ENCODE measurements around the gene PCSK6.

PCSK6 gene

DNA sequence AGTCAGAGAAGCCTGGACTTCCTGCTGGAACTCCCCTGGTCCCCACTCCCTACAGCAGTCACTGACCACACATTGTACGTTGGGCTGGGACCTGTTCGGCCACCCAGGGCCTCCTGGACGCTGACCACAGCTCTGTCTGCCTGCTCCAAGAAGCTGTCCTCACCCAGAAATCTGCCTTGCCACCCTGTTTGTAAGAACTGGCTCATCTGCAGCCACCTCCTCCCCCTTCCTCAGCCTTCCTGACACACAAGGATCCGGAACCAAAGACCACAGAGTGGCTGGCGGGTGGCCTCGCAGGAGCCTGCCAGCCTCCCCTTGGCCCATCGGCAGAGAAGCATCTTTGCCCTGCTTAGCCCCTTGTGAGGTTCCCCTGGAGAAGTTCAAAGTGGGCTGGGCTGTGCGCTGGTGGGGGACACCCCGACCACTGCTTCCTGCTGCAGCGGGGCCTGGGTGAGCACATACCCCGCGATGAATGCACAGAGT lies 91.9 kb downstream of the PCSK6 start:
- no peak for DNase-seq (ENCODE audit: low read depth)

DNA sequence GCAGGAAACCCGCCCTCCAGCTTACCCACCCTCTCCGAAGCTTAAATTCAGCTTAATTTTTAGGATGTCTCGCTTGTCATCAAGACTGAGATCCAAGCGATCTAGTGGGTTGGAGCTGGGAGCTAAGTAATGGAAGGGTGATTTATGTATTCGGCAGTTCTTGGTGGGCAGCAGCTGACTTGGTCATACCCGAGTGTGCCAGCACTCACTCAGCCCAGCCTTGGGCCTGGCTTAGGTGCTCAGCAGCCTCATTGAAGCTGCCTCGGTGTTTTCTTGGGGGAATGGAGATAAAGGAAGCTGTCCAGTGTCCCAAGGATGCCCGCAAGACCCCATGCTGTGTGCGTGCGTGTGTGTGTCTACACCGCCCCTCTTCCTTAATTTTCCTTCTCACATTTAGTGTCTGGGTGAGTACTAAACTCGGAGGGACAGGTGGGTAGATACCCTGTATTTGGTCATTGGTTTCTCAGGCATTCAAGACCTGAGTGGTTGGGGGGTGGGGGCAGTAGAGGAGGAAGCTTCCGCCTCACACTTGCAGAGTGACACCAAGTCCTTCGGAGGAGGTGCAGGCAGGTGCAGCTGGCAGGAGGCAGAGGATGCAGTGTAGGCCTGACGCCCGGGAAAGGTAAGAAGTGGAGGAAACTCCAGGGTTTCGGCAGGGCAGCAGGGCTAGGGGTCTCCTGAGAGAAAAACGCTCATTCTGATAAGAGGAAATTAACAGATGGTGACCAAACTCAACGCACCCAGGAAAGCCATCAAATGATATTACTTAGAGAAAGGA lies 92.8 kb downstream of the PCSK6 start:
- DNase-seq (ENCODE audit: low read depth): no peak

DNA sequence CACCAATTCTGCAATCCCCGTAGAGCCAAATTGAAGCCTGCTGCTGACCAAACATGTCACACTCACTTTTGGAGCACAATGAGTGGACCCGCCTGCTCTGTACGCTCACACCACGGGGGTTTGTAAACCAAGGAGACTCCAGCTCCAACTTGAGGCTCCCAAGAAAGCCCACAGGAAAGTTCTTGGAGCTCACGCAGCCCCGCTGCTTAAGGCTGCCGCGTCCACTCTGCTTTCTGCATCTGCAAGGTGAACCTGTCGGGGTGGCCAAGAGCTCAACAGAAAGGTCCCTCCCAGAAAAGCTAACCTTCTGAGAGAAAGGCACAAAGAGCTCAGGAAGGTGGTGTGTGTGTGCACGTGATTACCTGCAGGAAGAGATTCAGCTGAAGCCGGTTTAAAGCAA lies 94.9 kb downstream of the PCSK6 start:
- no peak for DNase-seq (ENCODE audit: low read depth)

DNA sequence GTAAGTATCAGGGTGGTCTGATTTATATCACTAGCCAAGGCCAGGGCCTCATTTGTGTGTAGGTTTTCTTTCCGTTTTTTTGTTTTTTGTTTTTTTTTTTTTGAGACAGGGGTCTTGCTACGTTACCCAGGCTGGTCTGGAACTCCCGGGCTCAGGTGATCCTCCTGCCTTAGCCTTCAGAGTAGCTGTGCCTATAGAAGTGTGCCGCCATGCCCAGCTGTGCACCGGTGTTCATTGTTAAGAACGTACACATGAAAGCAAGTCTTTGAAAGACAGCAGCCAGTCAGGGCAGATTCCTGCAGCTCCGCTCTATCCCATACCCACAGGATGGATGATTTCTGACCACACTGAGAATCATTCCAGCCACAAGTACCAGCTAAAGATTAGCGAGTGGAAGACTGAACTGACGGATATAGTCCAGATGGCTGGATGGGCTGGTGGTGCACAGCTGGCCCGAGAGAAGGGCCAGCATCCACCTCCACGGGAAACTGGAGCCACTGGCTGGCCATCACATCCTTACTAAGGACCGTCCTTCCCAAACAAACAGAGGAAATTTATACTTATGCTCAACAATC lies 95.4 kb downstream of the PCSK6 start:
- no peak for DNase-seq (ENCODE audit: low read depth)

DNA sequence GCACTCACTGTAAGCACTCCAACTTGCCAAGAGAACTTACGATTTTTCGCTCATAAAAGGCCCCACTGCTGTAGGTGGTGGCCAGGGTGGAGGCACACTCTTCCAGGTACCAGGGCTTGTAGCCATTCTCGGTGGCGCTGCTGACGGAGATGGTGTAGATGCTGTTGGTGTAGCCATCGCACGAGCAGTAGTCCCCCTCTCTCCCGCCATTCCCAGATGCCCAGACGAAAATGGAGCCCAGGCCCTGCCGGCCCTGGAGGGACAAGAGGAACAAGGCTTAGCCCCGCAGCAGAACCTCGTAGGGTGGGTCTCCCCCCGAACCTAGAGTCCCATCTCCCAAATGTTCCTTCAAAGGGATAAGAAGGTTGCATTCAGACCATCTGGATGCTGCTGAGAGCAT lies 96.3 kb downstream of the PCSK6 start:
- no peak for DNase-seq (ENCODE audit: low read depth)

DNA sequence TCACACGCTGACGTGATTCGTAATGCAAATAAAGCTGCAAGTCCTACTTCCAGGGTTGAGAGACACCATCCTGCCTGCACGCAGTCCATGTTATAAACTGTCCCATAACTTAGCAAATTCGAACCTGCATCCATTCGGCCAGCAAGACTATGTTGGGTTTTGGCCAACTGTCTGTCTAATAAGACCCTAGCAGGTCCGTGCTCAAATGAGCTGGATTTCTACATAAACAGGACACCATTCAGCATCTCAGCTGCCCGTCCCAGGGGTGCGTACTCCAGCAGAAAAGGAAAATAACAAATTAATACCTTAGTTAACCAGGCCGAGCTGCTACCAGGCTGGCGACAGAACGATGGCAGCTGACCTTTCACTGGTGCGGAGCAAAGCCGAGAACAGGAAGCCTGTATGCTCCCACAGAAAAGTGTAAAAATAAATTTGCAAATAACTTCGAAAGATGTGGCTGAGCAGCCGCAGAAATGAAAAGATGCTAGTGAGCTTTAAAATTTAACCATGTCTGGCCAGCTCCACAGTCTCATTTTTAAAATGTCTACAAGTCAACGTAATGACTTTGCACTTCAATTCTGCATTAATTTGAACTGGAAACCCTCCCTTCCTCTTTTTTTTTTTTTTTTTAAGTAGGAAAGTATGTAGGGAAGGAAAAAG lies 97.4 kb downstream of the PCSK6 start:
- no peak for DNase-seq (ENCODE audit: low read depth)

DNA sequence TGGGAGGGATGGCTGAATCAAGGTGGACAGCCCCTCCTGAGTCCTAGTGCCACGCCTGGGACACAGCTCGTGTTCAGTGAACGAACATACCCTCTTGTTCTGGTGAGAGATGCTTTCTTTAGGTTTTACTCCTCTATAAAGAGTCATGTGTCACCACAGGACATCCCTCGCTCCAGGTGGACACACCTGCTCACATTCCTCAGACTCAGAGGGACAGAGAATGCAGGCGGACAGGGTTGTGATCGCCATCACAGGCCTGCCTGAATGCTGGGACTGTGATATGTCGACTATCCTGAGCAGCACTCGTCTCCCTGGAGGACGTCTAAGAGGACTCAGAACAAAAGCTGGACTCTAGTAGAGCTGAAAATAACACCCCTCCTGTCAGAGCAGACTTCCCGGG lies 98.1 kb downstream of the PCSK6 start:
- DNase-seq (ENCODE audit: low read depth): no peak

DNA sequence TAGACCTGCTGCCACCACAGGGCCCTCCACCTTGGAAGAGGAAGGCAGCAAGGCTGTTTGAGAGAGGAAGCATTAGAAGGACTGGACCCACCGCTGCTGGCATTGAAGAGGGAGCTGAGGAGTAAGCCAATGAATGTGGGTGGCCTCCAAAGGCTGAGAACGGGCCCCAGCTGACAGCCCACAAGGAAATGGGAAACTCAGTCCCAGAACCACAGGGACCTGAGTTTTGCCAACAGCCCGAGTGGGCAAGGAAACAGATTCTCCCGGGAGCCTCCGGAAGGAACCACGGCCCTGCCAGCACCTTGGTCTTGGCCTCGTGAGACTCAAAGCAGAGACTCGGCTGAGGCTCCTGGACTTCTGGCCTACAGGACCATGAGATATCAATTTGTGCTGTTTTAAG lies 99.0 kb downstream of the PCSK6 start:
- DNase-seq (ENCODE audit: low read depth): no peak

DNA sequence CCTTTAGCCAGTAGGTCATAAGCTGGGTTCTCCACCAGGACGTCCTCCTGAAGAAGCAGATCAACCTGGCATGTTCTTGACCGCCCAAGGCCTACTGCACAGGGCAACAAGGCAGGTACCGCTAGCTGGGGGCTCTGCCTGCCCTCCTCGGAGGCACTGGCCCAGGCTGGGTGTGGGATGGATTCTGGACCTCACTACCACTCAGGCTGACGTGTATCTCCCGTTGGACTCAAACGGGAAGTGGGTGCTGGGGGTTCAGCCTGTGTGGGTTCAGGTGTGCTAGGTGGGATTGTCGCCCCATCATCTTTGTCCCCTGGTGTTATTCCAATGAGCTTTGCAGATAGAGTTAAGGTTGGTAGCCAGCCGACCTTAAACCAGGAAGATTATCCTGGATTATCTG lies 99.4 kb downstream of the PCSK6 start:
- no peak for DNase-seq (ENCODE audit: low read depth)

DNA sequence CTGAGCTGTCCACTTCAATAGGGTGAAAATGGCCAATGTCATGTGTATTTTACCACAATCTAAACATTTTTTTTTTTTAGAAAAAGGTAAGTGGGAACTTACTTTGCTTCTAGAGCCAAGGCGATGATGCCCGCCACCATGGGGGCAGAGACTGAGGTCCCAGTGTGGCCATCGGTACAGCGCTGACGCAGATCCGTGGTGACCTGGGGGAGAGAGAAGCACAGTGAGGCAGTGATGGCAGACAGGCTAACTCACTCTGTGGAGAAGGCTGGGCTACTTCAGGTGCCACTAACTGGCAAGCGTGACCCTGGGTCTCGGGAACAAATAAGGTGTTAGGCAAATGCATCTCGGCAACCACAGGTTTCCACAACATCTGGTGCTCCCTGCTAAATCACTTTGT lies 100.1 kb downstream of the PCSK6 start:
- no peak for DNase-seq (ENCODE audit: low read depth)

DNA sequence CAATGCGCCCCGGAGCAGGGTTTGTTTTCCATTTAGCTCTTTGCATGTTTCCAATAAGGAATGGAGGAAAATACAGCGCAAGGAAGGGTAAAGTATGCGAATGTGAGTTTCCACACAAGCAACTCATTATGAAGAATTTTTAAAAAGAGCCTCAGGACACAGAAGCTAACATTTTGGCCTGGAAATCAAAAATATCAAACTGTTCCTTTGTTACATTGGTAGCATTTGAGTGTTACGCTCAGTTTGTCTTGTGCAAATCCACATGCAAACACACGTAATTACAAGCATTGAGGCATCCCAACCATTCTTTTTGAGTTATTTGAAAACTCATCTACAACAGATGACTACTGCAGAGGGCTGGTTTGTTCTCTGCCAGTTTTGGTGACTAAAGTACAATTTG lies 101.5 kb downstream of the PCSK6 start:
- no peak for DNase-seq (ENCODE audit: low read depth)

DNA sequence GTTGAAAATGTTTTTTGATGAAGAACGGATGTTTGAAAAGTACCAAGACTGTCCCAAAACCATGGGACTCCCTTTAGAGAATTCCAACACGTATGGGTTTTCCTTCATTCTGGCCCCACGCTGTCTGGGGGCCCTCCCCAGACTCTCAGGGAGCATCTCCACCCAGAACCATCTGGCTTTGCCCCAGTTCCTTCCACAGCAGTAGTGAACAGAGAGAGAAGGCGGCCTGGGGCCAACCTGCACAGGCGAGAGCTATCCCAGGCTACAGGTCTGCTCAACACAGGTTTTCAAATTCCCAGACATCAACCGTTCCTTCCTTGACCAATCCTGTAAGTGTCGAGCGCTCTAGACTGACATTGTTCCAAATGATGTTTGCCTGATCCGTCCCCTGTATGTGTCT lies 101.9 kb downstream of the PCSK6 start:
- no peak for DNase-seq (ENCODE audit: low read depth)

DNA sequence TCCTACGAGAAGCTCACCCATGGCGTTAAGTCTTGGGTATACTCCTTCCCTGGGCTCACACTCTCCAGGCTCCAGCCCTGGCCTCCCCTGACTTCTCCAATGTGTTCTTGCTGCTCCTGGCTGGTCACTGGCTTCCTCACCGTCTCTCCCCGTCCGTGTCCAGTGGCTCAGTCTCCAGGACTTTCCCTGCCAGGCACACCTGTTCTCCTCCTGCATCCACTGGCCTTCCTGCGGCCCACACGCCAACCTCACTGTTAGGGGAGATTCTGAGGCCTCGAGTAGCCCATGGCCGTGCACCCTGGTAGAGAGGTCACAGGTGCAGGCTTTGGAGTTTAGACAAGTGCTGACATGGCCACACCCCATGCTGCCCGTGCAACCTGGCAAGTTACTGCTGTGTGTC lies 102.5 kb downstream of the PCSK6 start:
- no peak for DNase-seq (ENCODE audit: low read depth)

DNA sequence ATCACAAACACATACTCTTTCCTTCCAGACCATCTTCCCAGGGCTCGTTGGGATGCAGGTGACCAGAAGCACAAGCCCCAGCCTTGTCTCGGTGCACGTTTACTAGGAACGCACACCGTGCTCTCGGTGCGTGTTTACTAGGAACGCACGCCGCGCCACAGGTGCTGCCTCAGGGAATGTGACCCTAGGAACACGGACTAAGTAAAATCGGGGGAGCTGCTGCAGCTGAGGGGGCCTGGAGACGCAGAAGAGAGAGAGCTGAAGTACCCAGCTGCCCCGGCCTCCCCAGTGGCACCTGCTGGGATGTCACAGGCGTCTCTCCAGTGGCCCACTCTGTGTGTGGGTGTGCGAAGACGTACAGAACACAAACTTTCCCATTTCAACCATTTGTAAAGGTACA lies 103.5 kb downstream of the PCSK6 start:
- no peak for DNase-seq (ENCODE audit: low read depth)

DNA sequence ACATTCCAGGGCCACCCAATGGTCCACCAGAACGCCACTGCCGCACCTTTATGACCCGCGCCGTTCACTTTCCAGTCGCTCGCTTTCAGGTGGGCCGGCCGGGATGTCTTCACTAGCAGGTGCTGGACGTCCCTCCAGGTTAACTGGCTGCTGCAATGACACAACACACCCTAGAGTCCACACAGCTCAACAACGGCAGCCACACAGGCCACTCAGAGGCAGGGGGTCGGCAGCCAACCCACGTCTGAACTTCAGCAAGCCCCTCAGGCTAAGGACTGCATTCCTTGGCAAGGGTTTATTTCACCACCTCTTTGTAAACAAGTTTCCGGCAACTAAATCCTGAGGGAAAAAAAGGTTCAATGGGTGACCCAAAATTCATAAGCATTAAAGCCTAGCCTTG lies 105.2 kb downstream of the PCSK6 start:
- DNase-seq (ENCODE audit: low read depth): no peak

DNA sequence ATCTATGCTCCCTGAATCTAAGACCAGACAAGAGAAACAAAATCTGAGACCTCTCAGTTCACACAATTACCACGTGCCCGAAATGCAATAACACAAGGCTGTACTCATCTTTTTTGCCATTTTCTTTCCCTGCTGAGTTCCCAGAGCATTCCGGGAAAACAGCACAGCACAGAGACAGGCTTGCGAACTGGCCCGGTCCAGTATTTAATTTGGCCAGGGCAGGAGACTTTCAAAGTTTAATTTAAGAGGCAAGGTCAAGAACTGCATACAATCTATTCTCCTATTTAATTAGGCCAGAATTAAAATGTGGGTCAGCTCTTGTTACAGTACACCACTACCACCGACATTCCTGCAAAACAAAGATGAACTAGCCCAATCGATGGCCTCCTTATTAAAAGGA lies 107.0 kb downstream of the PCSK6 start:
- DNase-seq (ENCODE audit: low read depth): no peak

DNA sequence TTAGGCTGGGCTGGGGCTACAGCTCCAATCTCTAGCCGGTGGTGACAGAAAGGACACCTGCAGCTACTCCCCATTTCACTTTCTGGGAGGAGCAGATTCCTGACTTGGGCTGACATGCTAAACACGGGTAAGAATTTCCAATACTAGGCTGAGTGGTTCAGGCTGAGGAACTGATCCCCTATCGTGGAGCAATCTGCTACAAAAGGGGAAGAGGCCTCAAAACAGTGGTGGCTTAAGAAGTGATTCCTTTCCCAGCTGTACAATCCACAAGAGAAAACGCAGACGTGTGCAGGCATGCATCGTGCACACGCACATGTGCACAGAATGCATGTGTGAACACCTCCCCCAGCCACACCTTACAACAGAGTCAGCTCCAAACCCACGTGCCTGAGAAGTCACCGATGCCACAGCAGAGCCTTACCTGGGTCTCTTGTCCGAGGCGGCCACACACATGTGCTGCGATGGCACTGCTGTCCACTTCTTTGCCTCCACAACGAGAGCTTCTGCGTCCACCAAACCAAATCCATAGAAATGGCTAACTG lies 107.8 kb downstream of the PCSK6 start:
- no peak for DNase-seq (ENCODE audit: low read depth)

DNA sequence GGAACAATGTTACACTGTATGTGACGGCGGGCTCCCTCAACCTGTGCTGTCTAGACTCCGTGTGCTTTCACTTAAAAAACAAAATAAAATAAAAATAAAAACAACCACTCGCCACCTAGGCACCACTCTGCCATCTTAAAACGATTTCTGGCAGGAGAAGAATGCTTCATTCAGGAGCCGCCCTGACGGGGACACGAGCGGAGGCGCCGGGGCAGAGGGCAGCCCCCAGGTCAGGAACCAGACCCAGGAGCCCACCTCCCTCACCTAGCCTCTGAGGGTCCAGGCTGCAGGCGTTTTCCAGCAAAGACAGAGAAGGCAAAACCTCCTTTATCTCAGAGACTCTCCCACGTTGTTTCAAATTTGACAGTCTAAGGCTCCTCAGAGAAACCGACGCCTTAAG lies 109.4 kb downstream of the PCSK6 start:
- DNase-seq (ENCODE audit: low read depth): no peak

DNA sequence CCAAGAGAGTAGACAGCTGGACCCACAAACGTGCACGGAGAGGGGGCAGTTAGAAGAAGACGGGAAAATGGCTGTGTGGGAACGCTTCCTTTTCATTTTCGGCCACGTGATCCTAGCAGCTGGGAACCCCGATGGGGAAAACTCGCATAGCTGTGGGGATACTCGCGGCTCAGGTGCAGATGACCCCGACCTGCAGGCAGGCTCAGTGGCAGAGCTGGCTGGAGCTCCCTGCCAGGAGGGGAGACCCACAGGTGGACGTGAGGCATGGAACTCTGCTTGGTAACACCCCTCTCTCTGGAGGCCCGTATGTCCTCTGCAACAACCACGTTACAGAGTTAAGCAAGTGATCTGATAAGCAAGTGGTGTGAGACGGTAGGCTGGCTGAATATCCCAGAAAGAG lies 109.9 kb downstream of the PCSK6 start:
- no peak for DNase-seq (ENCODE audit: low read depth)

DNA sequence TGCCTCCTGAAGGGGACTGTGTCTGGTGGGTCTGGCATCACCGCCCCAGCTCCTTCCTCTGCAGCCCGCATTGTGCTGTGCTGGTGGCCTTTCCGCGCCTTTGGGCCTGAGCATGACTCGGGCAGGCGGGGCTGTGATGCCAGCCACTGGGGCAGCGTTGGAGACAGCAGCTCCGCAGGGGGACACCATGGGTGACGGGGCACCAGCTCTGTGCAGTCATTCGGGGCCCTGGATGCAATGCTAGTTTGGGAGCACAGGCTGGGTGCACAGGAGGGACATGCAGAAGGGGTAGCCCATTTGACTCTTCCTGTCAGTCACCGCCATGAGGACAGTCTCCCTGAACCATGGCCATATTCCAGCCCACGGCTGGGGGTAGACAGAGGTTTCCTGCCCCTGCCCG lies 110.6 kb downstream of the PCSK6 start:
- no peak for DNase-seq (ENCODE audit: low read depth)

DNA sequence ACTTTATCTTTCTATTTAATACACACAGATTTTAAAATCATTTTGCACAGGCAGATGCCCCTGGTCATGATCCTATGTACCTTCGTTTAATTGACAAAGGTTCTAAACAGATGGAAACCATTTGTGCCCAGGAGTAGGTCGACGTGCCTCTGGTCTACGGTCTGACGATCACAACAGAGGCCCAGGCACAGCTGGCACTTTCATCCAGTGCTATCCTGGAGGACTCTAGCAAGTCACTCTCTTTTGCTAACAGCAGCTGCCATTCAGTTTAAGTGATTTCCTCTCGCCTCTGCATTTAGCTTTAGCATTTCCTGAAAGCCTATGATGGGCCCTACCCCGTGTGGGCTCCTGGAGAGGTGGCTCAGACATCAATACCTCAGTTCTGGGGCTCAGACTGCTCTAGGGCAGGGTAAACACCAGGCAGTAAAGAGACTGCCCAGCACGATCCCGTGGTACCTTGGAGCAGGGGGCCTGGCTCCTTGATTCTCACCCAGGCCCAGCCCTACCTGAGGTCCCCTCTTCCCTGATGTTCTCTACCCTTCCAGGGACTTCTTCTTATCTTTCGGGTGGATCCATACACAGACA lies 111.2 kb downstream of the PCSK6 start:
- no peak for DNase-seq (ENCODE audit: low read depth)

DNA sequence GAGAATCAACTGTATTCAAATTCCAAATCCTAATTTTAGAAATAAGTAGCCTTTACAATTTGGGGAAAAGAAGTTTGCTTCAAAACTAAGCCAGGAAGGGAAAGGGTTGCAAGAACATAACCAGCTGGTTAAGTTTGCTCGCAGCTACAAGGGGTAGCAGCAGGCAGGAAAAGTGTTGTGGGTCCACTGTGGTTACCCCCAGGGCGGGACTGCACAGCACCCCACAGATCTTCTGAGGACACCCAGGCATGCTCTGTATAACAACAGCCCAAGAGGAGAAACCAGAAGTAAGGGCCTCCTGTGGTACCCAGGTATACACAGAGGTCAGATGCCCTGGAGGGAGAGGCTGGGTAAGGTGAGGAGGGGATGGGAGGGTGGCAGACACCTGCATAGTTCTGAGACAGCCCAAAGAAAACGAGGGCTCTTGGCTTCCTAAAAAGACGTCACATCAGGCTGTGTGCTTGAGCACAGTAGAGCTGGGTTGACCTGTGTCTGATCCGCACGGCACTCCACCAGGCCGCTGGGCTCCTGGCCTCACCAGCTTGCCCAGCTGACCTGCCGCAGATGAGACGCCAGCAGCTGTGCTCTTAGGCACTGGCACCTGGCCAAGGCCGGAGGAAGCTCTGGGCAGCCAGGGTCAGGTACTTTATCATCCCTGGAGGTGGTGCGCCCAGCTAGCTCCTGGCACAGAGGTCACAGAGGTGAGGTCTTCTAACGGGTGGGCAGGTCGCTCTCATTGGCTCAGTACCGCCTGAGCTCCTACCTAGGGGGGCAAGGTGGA lies 112.7 kb downstream of the PCSK6 start:
- DNase-seq (ENCODE audit: low read depth): no peak

Measured in stimulated activated CD8-positive, alpha-beta memory T cell treated with anti-CD3 and anti-CD28 coated beads, Interleukin-4, amount 100 ng/mL, for 24 hours (primary cell).